Panc1 (cell line): ENCODE measurements around the gene KLHL42.

Experiments used
- POLR2AphosphoS5 ChIP-seq: IDR thresholded peaks from 2 replicates; pipeline ENCODE4 v1.6.1; 2012; ENCODE audit warnings: mild to moderate bottlenecking, low read depth, low read length, moderate library complexity
- TCF7L2 ChIP-seq: IDR thresholded peaks from 2 replicates; pipeline ENCODE4 v1.6.1; 2011; ENCODE audit warnings: mild to moderate bottlenecking, low read depth, low read length, inconsistent platforms
- TF ChIP-seq, protein P1 (sequence below): fragments of 450-650 bp; IDR thresholded peaks from 2 replicates; pipeline ENCODE4 v1.5.1; 2017; ENCODE audit warnings: mild to moderate bottlenecking
- TF ChIP-seq, protein P2 (sequence below), 2 experiments: IDR thresholded peaks; 2 replicates each; pipeline ENCODE4 v1.6.1; 2011 to 2012; ENCODE audit warnings: low read depth in 2 of 2, control low read depth in 1 of 2, low read length in 1 of 2, mild to moderate bottlenecking in 1 of 2, moderate library complexity in 1 of 2; ENCODE audit not compliant: insufficient read depth in 1 of 2

DNA sequence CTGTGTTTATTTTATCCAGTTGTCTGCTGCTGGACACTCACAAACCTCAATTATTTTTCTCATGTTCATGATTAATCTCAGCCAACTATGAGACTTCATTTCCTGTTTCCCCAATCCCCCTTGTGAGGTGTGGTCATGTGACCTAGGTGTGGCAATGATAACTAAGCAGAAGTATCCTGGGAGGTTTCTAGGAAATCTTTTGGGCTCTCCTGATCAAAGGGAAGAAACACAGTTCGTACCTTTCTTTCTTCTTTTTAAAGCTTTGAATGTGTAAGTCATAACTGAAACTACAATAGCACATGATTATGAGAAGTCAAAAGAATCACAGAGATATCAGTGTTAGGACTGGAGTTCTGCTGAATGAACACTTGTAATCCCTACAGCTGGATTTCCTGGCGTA lies 34.4 kb downstream of the KLHL42 start:
- TF ChIP-seq TCF7L2 (no peak), POLR2AphosphoS5 (no peak)
- TF ChIP-seq, protein P1, sequence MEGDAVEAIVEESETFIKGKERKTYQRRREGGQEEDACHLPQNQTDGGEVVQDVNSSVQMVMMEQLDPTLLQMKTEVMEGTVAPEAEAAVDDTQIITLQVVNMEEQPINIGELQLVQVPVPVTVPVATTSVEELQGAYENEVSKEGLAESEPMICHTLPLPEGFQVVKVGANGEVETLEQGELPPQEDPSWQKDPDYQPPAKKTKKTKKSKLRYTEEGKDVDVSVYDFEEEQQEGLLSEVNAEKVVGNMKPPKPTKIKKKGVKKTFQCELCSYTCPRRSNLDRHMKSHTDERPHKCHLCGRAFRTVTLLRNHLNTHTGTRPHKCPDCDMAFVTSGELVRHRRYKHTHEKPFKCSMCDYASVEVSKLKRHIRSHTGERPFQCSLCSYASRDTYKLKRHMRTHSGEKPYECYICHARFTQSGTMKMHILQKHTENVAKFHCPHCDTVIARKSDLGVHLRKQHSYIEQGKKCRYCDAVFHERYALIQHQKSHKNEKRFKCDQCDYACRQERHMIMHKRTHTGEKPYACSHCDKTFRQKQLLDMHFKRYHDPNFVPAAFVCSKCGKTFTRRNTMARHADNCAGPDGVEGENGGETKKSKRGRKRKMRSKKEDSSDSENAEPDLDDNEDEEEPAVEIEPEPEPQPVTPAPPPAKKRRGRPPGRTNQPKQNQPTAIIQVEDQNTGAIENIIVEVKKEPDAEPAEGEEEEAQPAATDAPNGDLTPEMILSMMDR = no peak
- TF ChIP-seq, protein P2, sequence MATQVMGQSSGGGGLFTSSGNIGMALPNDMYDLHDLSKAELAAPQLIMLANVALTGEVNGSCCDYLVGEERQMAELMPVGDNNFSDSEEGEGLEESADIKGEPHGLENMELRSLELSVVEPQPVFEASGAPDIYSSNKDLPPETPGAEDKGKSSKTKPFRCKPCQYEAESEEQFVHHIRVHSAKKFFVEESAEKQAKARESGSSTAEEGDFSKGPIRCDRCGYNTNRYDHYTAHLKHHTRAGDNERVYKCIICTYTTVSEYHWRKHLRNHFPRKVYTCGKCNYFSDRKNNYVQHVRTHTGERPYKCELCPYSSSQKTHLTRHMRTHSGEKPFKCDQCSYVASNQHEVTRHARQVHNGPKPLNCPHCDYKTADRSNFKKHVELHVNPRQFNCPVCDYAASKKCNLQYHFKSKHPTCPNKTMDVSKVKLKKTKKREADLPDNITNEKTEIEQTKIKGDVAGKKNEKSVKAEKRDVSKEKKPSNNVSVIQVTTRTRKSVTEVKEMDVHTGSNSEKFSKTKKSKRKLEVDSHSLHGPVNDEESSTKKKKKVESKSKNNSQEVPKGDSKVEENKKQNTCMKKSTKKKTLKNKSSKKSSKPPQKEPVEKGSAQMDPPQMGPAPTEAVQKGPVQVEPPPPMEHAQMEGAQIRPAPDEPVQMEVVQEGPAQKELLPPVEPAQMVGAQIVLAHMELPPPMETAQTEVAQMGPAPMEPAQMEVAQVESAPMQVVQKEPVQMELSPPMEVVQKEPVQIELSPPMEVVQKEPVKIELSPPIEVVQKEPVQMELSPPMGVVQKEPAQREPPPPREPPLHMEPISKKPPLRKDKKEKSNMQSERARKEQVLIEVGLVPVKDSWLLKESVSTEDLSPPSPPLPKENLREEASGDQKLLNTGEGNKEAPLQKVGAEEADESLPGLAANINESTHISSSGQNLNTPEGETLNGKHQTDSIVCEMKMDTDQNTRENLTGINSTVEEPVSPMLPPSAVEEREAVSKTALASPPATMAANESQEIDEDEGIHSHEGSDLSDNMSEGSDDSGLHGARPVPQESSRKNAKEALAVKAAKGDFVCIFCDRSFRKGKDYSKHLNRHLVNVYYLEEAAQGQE (IDR thresholded peaks at IDR 0.05; ENCODE audit: insufficient read depth in 1 of 2, low read depth in 2 of 2, low read length in 1 of 2) = no peak
